Ascending aorta (tissue), 2 donors: ENCODE measurements around the gene SMARCC1. TPM values are rescaled to one million over a fixed set of nuclear protein-coding genes. Genes with fewer than 3 reads are reported as not detected.

ENCODE experiments used
- DNase-seq, 2 donors: peaks; one replicate each; pipeline ENCODE4 v3.0.0-alpha.2; 2019; ENCODE audit warnings: low spot score in 2 of 2
- H3K27ac ChIP-seq, 2 donors: fragments of 200-600 bp; sonication (generic); one replicate each; pipeline ENCODE4 v1.5.1; 2016 to 2017; ENCODE audit warnings: mild to moderate bottlenecking in 1 of 2
- H3K27me3 ChIP-seq: fragments of 200-600 bp; sonication (generic); one replicate; pipeline ENCODE4 v1.5.1; 2017
- H3K36me3 ChIP-seq, 2 donors: fragments of 200-600 bp; sonication (generic); one replicate each; pipeline ENCODE4 v1.5.1; 2016
- H3K4me1 ChIP-seq, 2 donors: fragments of 200-600 bp; sonication (generic); one replicate each; pipeline ENCODE4 v1.5.1; 2016 to 2017; ENCODE audit warnings: mild to moderate bottlenecking in 1 of 2
- H3K4me3 ChIP-seq, 2 donors: fragments of 200-600 bp; sonication (generic); one replicate each; pipeline ENCODE4 v1.5.1; 2016 to 2017; ENCODE audit warnings: mild to moderate bottlenecking in 1 of 2
- H3K9me3 ChIP-seq, 2 donors: fragments of 200-600 bp; sonication (generic); one replicate each; pipeline ENCODE4 v1.5.1; 2016
- CTCF ChIP-seq, 3 experiments: fragments of 200-600 bp in 2 of 3; fragments of 450-650 bp in 1 of 3; sonication (generic) in 2 of 3; IDR thresholded peaks; one replicate each; pipeline ENCODE4 v1.5.1; 2016 to 2019; ENCODE audit warnings: antibody characterized with exemption in 3 of 3, mild to moderate bottlenecking in 1 of 3, moderate library complexity in 1 of 3
- intact Hi-C: fragments of 100-400 bp; cut with DNase I; formaldehyde crosslinking; loops from one replicate; pipeline ENCODE4 v1.15.1; 2023
- total RNA-seq: library from RNA; depleted of rRNA; stranded (reverse); fragments of >200 nt; gene quantifications from one replicate; pipeline ENCODE4 v1.1.0, GENCODE V29; 2016

SMARCC1 gene
- total RNA-seq, 1 donor from 2014 or later, result 24.8 TPM

- intact Hi-C loops, result no loop called here
Measured at GRCh38 chr3:47588587-47588986, 193.1 kb downstream of the SMARCC1 start.

GRCh38 chr3:47588053-47588452 lies 193.6 kb downstream of the SMARCC1 start:
- Histone ChIP-seq H3K4me3 (no peak overlapping the region), H3K27me3 (no peaks in the 10 kb centered on the region), H3K9me3 (no peaks in the 10 kb centered on the region), H3K27ac (no peak overlapping the region), H3K4me1 (no peaks in the 10 kb centered on the region), H3K36me3 (peaks cover 28 to 51% of the 10 kb centered on the region in 2 donors)
- intact Hi-C loops, result no loop called here
- TF ChIP-seq CTCF (IDR thresholded peaks at IDR 0.05), result no peak
- DNase-seq, result no peak

More at GRCh38 chr3:47588587-47588986, 193.1 kb downstream of the SMARCC1 start:
- Histone ChIP-seq H3K4me3 (no peak overlapping the region), H3K36me3 (peaks cover 28 to 51% of the 10 kb centered on the region in 2 donors), H3K27ac (no peak overlapping the region), H3K4me1 (no peaks in the 10 kb centered on the region), H3K9me3 (no peaks in the 10 kb centered on the region), H3K27me3 (no peaks in the 10 kb centered on the region)
- DNase-seq, result no peak
- TF ChIP-seq CTCF (IDR thresholded peaks at IDR 0.05), result no peak

- no peak for DNase-seq
- Histone ChIP-seq H3K4me3 (no peak overlapping the region), H3K27ac (no peak overlapping the region), H3K36me3 (peaks cover 28 to 51% of the 10 kb centered on the region in 2 donors), H3K4me1 (no peaks in the 10 kb centered on the region), H3K27me3 (no peaks in the 10 kb centered on the region), H3K9me3 (no peaks in the 10 kb centered on the region)
- intact Hi-C loops, result no loop called here
- TF ChIP-seq CTCF (IDR thresholded peaks at IDR 0.05), result no peak
Measured at GRCh38 chr3:47586746-47587145, 194.9 kb downstream of the SMARCC1 start.

- no peak overlapping the region for H3K4me3 ChIP-seq
- intact Hi-C loops, result no loop called here
Measured at GRCh38 chr3:47583320-47584075, 198.2 kb downstream of the SMARCC1 start.

GRCh38 chr3:47581835-47582234 lies 199.9 kb downstream of the SMARCC1 start:
- H3K4me1 ChIP-seq, result peaks cover 0 to 10% of the 10 kb centered on the region in 2 donors
- no peak overlapping the region for H3K27ac ChIP-seq
- intact Hi-C loops, result no loop called here
- no peaks in the 10 kb centered on the region for H3K9me3 ChIP-seq
- H3K4me3 ChIP-seq, result no peak overlapping the region
- no peaks in the 10 kb centered on the region for H3K27me3 ChIP-seq
- TF ChIP-seq CTCF (IDR thresholded peaks at IDR 0.05), result no peak
- H3K36me3 ChIP-seq, result peaks cover 6 to 18% of the 10 kb centered on the region in 2 donors
- DNase-seq, result no peak

More at GRCh38 chr3:47583320-47584075, 198.2 kb downstream of the SMARCC1 start:
- no peak for TF ChIP-seq CTCF (IDR thresholded peaks at IDR 0.05)
- Histone ChIP-seq H3K27ac (no peak overlapping the region), H3K36me3 (peaks cover 16 to 34% of the 10 kb centered on the region in 2 donors), H3K9me3 (no peaks in the 10 kb centered on the region), H3K27me3 (no peaks in the 10 kb centered on the region), H3K4me1 (peaks cover 0 to 4% of the 10 kb centered on the region in 2 donors)
- DNase-seq, result no peak
